GM19372 (cell line): ENCODE results near the gene C10orf67.
"Not testable (repeated sequence)": the region's sequence is repeated elsewhere in the genome, so short reads cannot be mapped to it uniquely, and the experiment has no call there.

ENCODE experiments used
- ATAC-seq: cut with Tn5 transposase; IDR thresholded peaks from one replicate; pipeline ENCODE4 v1.9.1; 2021; ENCODE audit warnings: mild to moderate bottlenecking, low read depth, moderate library complexity; ENCODE audit not compliant: unreplicated experiment

Gene C10orf67

GRCh38 chr10:23326544-23327307, 17.9 kb downstream of the C10orf67 start:
- ATAC-seq = no peak

GRCh38 chr10:23325132-23325531, 19.5 kb downstream of the C10orf67 start:
- ATAC-seq = peak; percentile 96

- no peak for ATAC-seq
These were observed 20.2 kb downstream of the C10orf67 start for GRCh38 chr10:23324351-23324750.

GRCh38 chr10:23322082-23322481, 22.5 kb downstream of the C10orf67 start:
- no peak for ATAC-seq

- no peak for ATAC-seq
These were observed 24.8 kb downstream of the C10orf67 start for GRCh38 chr10:23319835-23320234.

GRCh38 chr10:23318359-23318758, 26.2 kb downstream of the C10orf67 start:
- no peak for ATAC-seq

- ATAC-seq = no peak
These were observed 27.2 kb downstream of the C10orf67 start for GRCh38 chr10:23317416-23317815.

GRCh38 chr10:23316406-23316805, 28.2 kb downstream of the C10orf67 start:
- ATAC-seq = no peak

GRCh38 chr10:23315966-23316365, 28.6 kb downstream of the C10orf67 start:
- no peak for ATAC-seq

- ATAC-seq = no peak
These were observed 29.8 kb downstream of the C10orf67 start for GRCh38 chr10:23314835-23315239.

GRCh38 chr10:23311034-23311433, 33.6 kb downstream of the C10orf67 start:
- no peak for ATAC-seq

- no peak for ATAC-seq
These were observed 34.2 kb downstream of the C10orf67 start for GRCh38 chr10:23310404-23310803.

GRCh38 chr10:23299961-23300360, 44.6 kb downstream of the C10orf67 start:
- not testable (repeated sequence) for ATAC-seq

- no peak for ATAC-seq
These were observed 49.9 kb downstream of the C10orf67 start for GRCh38 chr10:23294638-23295247.

GRCh38 chr10:23293973-23294590, 50.5 kb downstream of the C10orf67 start:
- no peak for ATAC-seq

GRCh38 chr10:23293145-23293724, 51.4 kb downstream of the C10orf67 start:
- peak; percentile 94 for ATAC-seq

GRCh38 chr10:23291551-23292334, 52.9 kb downstream of the C10orf67 start:
- no peak for ATAC-seq

GRCh38 chr10:23284674-23285335, 59.8 kb downstream of the C10orf67 start:
- no peak for ATAC-seq

GRCh38 chr10:23284155-23284554, 60.4 kb downstream of the C10orf67 start:
- ATAC-seq = no peak

GRCh38 chr10:23283680-23284079, 60.9 kb downstream of the C10orf67 start:
- ATAC-seq = no peak
